B cell (primary cell): ENCODE data around the gene ABCD1. TPM values are rescaled to one million over a fixed set of nuclear protein-coding genes. Genes with fewer than 3 reads are reported as not detected.

Experiments
- ATAC-seq: fragments of 200-7000 bp; cut with Tn5 transposase; one replicate; pipeline ENCODE4 v1.10.0; 2021; ENCODE audit warnings: low read depth, mild to moderate bottlenecking, moderate number of reproducible peaks, moderate library complexity
- CTCF ChIA-PET: fragments of 350-600 bp; sonication (Branson Sonifier 250); formaldehyde crosslinking; loops from one replicate; lab custom pipeline; 2021; ENCODE audit warnings: antibody characterized with exemption, inconsistent platforms; lab: Charles Lee
- POLR2A ChIA-PET: fragments of 350-600 bp; sonication (Branson Sonifier 250); formaldehyde crosslinking; loops from one replicate; lab custom pipeline; 2021; ENCODE audit warnings: antibody characterized with exemption; lab: Charles Lee
- DNase-seq: peaks from one replicate; pipeline ENCODE4 v3.0.0; 2013
- H2AFZ ChIP-seq: 2 replicates; pipeline ENCODE4 v1.6.1; 2012; ENCODE audit warnings: mild to moderate bottlenecking, low read depth, low read length; ENCODE audit not compliant: insufficient read depth, poor library complexity, severe bottlenecking
- H3K27ac ChIP-seq, 2 donors: 1 replicate in 1 of 2; 2 replicates in 1 of 2; pipeline ENCODE4 v1.5.1; 2012 to 2013; ENCODE audit warnings: low read length in 2 of 2, mild to moderate bottlenecking in 2 of 2, moderate library complexity in 1 of 2
- H3K27me3 ChIP-seq, 4 experiments: fragments of 200-600 bp in 1 of 4; sonication (generic) in 1 of 4; replicated peaks in 1 of 4; 1 replicate in 2 of 4; 2 replicates in 2 of 4; pipeline versions ENCODE4 v1.6.1 to v1.7.0; 2013 to 2016; ENCODE audit warnings: low read length in 3 of 4, mild to moderate bottlenecking in 2 of 4, mixed read lengths in 1 of 4, moderate library complexity in 1 of 4; ENCODE audit not compliant: insufficient read depth in 4 of 4, control insufficient read depth in 3 of 4; ENCODE audit errors: control extremely low read depth in 1 of 4
- H3K36me3 ChIP-seq, 2 experiments: replicated peaks in 1 of 2; 1 replicate in 1 of 2; 2 replicates in 1 of 2; pipeline versions ENCODE4 v1.6.1 to v1.7.1; 2013; ENCODE audit warnings: low read length in 1 of 2; ENCODE audit not compliant: insufficient read depth in 2 of 2, control insufficient read depth in 1 of 2; ENCODE audit errors: control extremely low read depth in 1 of 2, extremely low read depth in 1 of 2
- H3K4me1 ChIP-seq, 2 donors: fragments of 200-600 bp in 1 of 2; sonication (generic) in 1 of 2; 1 replicate in 1 of 2; 2 replicates in 1 of 2; pipeline versions ENCODE4 v1.5.1 to v1.6.1; 2013 to 2017; ENCODE audit warnings: low read length in 2 of 2; ENCODE audit not compliant: control insufficient read depth in 2 of 2, insufficient read depth in 2 of 2
- H3K4me2 ChIP-seq: replicated peaks from 2 replicates; pipeline ENCODE3; 2012; ENCODE audit warnings: mild to moderate bottlenecking, low read depth, low read length; ENCODE audit not compliant: poor library complexity, severe bottlenecking
- H3K4me3 ChIP-seq, 5 experiments: fragments of 200-600 bp in 1 of 5; sonication (generic) in 1 of 5; 1 replicate in 3 of 5; 2 replicates in 2 of 5; pipeline versions ENCODE4 v1.5.1 to v1.7.0; 2011 to 2016; ENCODE audit warnings: low read length in 4 of 5, mild to moderate bottlenecking in 4 of 5, low read depth in 2 of 5, control low read depth in 1 of 5, moderate library complexity in 1 of 5; ENCODE audit not compliant: insufficient read depth in 1 of 5; ENCODE audit errors: control extremely low read depth in 1 of 5, extremely low read depth in 1 of 5
- H3K79me2 ChIP-seq: fragments of 200-600 bp; sonication (generic); one replicate; pipeline ENCODE4 v1.6.0; 2016; ENCODE audit warnings: low read length; ENCODE audit not compliant: control insufficient read depth, insufficient read depth
- H3K9ac ChIP-seq: fragments of 200-600 bp; sonication (generic); 2 replicates; pipeline ENCODE4 v1.6.1; 2017; ENCODE audit warnings: mild to moderate bottlenecking, low read length, moderate library complexity
- H3K9me3 ChIP-seq, 3 donors: one replicate each; pipeline versions ENCODE4 v1.6.1 to v1.7.1; 2013; ENCODE audit warnings: low read length in 2 of 3; ENCODE audit not compliant: control insufficient read depth in 2 of 3, insufficient read depth in 1 of 3; ENCODE audit errors: control extremely low read depth in 1 of 3
- H4K20me1 ChIP-seq: 2 replicates; pipeline ENCODE4 v1.6.0; 2012; ENCODE audit warnings: mild to moderate bottlenecking, low read length; ENCODE audit not compliant: insufficient read depth, control insufficient read depth, poor library complexity, severe bottlenecking
- H3K27ac Mint-ChIP-seq: one replicate; pipeline ENCODE4 v1.8.0; 2021; ENCODE audit warnings: mixed read lengths
- H3K27me3 Mint-ChIP-seq: one replicate; pipeline ENCODE4 v1.8.0; 2021; ENCODE audit warnings: mixed read lengths
- H3K4me1 Mint-ChIP-seq: one replicate; pipeline ENCODE4 v1.8.0; 2021; ENCODE audit warnings: mixed read lengths
- H3K4me3 Mint-ChIP-seq: one replicate; pipeline ENCODE4 v1.8.0; 2021; ENCODE audit warnings: mixed read lengths
- H3K9me3 Mint-ChIP-seq: one replicate; pipeline ENCODE4 v1.8.0; 2022; ENCODE audit warnings: mixed read lengths; ENCODE audit not compliant: insufficient read depth
- EZH2 ChIP-seq: IDR thresholded peaks from 2 replicates; pipeline ENCODE4 v1.6.1; 2012; ENCODE audit warnings: borderline replicate concordance, low read depth, mild to moderate bottlenecking, moderate library complexity, low read length; ENCODE audit not compliant: insufficient read depth, poor library complexity, severe bottlenecking
- WGBS: methylation state at CpG from one replicate; pipeline ENCODE4 v1.1.5; 2013; ENCODE audit warnings: missing lambda C conversion rate; ENCODE audit not compliant: insufficient coverage; 5-methylcytosine and 5-hydroxymethylcytosine counted together
- intact Hi-C: fragments of 100-400 bp; cut with micrococcal nuclease; formaldehyde crosslinking; loops from one replicate; pipeline ENCODE4 v1.10.0; 2022
- polyA plus RNA-seq: library from polyadenylated mRNA; depleted of rRNA; stranded (reverse); fragments of >200 nt; gene quantifications from 2 replicates; pipeline ENCODE4 v1.2.3, GENCODE V29; 2012
- total RNA-seq, 2 donors: library from RNA; stranded (reverse); fragments of 120-200 nt in 1 of 2; gene quantifications; 1 replicate in 1 of 2; 2 replicates in 1 of 2; pipeline versions ENCODE4 v1.2.3 to v1.2.4, GENCODE V29; 2013 to 2022
- TF ChIP-seq, protein P1 (sequence below): fragments of 200-600 bp; IDR thresholded peaks from one replicate; pipeline ENCODE4 v1.8.0; 2022; ENCODE audit warnings: antibody characterized with exemption, mild to moderate bottlenecking

The ABCD1 gene
- total and polyA plus RNA-seq, 2 donors (not counting 1 experiment from before 2014, with no cell fraction given), result 9.7 to 12.2 TPM

DNA sequence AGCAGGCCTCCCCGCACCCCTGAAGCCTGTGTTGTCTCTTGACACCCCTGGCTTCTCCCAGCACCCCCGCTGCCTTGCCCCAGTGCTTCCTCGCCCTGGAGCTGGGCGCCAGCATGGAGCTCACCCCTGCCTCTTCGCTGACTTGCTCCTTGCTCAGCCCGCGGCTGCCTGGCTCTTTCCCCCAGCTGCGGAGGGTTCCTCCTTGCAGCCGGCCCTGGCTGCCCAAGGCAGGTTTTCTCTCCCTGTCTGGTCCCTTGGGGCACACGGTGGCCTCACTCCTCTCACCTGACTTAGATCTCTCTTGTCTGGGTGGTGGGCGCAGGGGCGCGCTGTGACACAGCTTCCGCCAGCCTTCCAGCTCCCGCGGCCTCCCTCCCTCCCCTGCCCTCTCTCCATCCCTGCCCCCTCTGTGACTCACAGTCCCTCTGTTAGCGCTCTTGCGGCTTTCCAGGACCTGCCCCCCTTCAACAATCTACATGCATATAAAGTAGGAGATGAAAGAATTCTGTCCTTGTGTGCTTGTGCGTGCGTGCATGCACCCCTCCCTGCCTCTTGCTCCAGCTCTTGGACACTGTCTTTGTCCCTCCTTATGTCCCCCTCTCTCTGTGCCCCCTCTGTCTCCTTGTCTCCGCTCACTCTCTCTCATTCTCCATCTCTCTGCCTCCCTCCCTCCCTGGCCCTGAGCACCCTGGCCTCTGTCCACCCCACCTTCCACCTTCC, 41.6 kb downstream of the ABCD1 start:
- ChIA-PET CTCF (interaction anchor here (0.6 to 2.6 kb wide), 2 partner anchors 126 to 181 kb away, joined by 4 to 10 read pairs; no protein-coding TSS in a partner anchor), POLR2A (interaction anchor here (0.7 kb wide), 1 partner anchor 181 kb away, joined by 4 read pairs; no protein-coding TSS in a partner anchor)
- intact Hi-C loops, result no loop called here
- Histone ChIP-seq H4K20me1 (no peaks in the 10 kb centered on the region), H3K27ac (no peak overlapping the region), H3K4me2 (peak overlapping the region; percentile 28), H3K9ac (no peak overlapping the region), H3K79me2 (no peaks in the 10 kb centered on the region), H3K4me1 (peaks cover 0 to 18% of the 10 kb centered on the region in 2 donors), H3K27me3 (no peaks in the 10 kb centered on the region), H2AFZ (no peak overlapping the region), H3K9me3 (no peaks in the 10 kb centered on the region), H3K4me3 (no peak overlapping the region), H3K36me3 (no peaks in the 10 kb centered on the region)
- ATAC-seq (peak; percentile 36), DNase-seq (no peak)
- Mint-ChIP-seq H3K4me3 (no peak overlapping the region), H3K9me3 (no peaks in the 10 kb centered on the region), H3K27ac (peak overlapping the region; percentile 53), H3K4me1 (peaks cover 14% of the 10 kb centered on the region), H3K27me3 (no peaks in the 10 kb centered on the region)
- no peak for TF ChIP-seq EZH2
- TF ChIP-seq, protein P1, sequence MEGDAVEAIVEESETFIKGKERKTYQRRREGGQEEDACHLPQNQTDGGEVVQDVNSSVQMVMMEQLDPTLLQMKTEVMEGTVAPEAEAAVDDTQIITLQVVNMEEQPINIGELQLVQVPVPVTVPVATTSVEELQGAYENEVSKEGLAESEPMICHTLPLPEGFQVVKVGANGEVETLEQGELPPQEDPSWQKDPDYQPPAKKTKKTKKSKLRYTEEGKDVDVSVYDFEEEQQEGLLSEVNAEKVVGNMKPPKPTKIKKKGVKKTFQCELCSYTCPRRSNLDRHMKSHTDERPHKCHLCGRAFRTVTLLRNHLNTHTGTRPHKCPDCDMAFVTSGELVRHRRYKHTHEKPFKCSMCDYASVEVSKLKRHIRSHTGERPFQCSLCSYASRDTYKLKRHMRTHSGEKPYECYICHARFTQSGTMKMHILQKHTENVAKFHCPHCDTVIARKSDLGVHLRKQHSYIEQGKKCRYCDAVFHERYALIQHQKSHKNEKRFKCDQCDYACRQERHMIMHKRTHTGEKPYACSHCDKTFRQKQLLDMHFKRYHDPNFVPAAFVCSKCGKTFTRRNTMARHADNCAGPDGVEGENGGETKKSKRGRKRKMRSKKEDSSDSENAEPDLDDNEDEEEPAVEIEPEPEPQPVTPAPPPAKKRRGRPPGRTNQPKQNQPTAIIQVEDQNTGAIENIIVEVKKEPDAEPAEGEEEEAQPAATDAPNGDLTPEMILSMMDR, result no peak
- WGBS, result 23% methylated on average over 7 of the region's 21 CpGs
